HCT116 (cell line): ENCODE data around the gene UACA. TPM values are rescaled to one million over a fixed set of nuclear protein-coding genes. Genes with fewer than 3 reads are reported as not detected.

Experiments used
- ATAC-seq: fragments of 200-7000 bp; cut with Tn5 transposase; 2 replicates; pipeline ENCODE4 v1.9.1; 2020; ENCODE audit warnings: mild to moderate bottlenecking, moderate library complexity
- BruUV-seq: library from RNA; stranded (reverse); fragments of 400-500 nt; replicated peaks from 2 replicates; lab custom pipeline; 2021; lab: Mats Ljungman, UMichigan
- CTCF ChIA-PET: fragments of 300-600 bp; sonication (Branson Sonifier 250); formaldehyde crosslinking; loops from one replicate; lab custom pipeline; 2021; ENCODE audit warnings: antibody characterized with exemption; lab: Charles Lee
- POLR2A ChIA-PET: fragments of 300-600, 350-600 bp; sonication (Branson Sonifier 250); formaldehyde crosslinking; loops from one replicate; lab custom pipeline; 2021; ENCODE audit warnings: antibody characterized with exemption; lab: Charles Lee
- RAD21 ChIA-PET, 2 experiments: fragments of 300-600 bp; sonication (Branson Sonifier 250); formaldehyde crosslinking; loops; one replicate each; lab custom pipeline; 2023; ENCODE audit warnings: low total read pairs in 2 of 2; ENCODE audit not compliant: uncharacterized antibody in 2 of 2, unreplicated experiment in 2 of 2, low non-redundant PET in 1 of 2; lab: Charles Lee
- DNase-seq: peaks from one replicate; pipeline ENCODE4 v3.0.0-alpha.2; 2010; ENCODE audit warnings: low read depth, low spot score
- H2AFZ ChIP-seq: fragments of 200-600 bp; shearing (Covaris generic), sonication (generic); 2 replicates; pipeline ENCODE4 v1.6.1; 2017; ENCODE audit warnings: low read depth, mixed run types, mixed read lengths, antibody characterized with exemption, low read length; ENCODE audit not compliant: poor library complexity, severe bottlenecking
- H3K27ac ChIP-seq: 2 replicates; pipeline ENCODE4 v1.5.1; 2012; ENCODE audit warnings: low read depth, low read length
- H3K27me3 ChIP-seq: fragments of 200-600 bp; sonication (generic); 2 replicates; pipeline ENCODE4 v1.6.1; 2016; ENCODE audit warnings: mixed run types, low read length, mixed read lengths; ENCODE audit not compliant: insufficient read depth
- H3K36me3 ChIP-seq, 2 experiments: fragments of 200-500 bp in 1 of 2; fragments of 200-600 bp in 1 of 2; sonication (Bioruptor generic) in 1 of 2; sonication (generic) in 1 of 2; 2 replicates each; pipeline versions ENCODE4 v1.5.1 to v1.6.1; 2014 to 2016; ENCODE audit warnings: low read length in 2 of 2, inconsistent platforms in 1 of 2, mixed read lengths in 1 of 2, mixed run types in 1 of 2; ENCODE audit not compliant: insufficient read depth in 2 of 2, control insufficient read depth in 1 of 2
- H3K4me1 ChIP-seq, 2 experiments: fragments of 200-600 bp in 1 of 2; sonication (generic) in 1 of 2; 2 replicates each; pipeline versions ENCODE4 v1.5.1 to v1.6.1; 2012 to 2017; ENCODE audit warnings: low read length in 2 of 2, inconsistent platforms in 1 of 2, mild to moderate bottlenecking in 1 of 2, mixed read lengths in 1 of 2, mixed run types in 1 of 2, moderate library complexity in 1 of 2; ENCODE audit not compliant: insufficient read depth in 2 of 2, control insufficient read depth in 1 of 2
- H3K4me2 ChIP-seq: fragments of 200-600 bp; sonication (generic); 2 replicates; pipeline ENCODE4 v1.6.1; 2017; ENCODE audit warnings: mixed run types, low read length, mixed read lengths
- H3K4me3 ChIP-seq, 2 experiments: fragments of 200-600 bp in 1 of 2; sonication (generic) in 1 of 2; replicated peaks in 1 of 2; 2 replicates each; pipeline ENCODE4 v1.5.1; 2011 to 2016; ENCODE audit warnings: low read length in 2 of 2, control low read depth in 1 of 2, low read depth in 1 of 2, mild to moderate bottlenecking in 1 of 2, mixed read lengths in 1 of 2, mixed run types in 1 of 2
- H3K79me2 ChIP-seq: fragments of 200-600 bp; sonication (generic); 2 replicates; pipeline ENCODE4 v1.6.1; 2017; ENCODE audit warnings: mild to moderate bottlenecking, mixed run types, low read length, moderate library complexity, mixed read lengths; ENCODE audit not compliant: insufficient read depth
- H3K9ac ChIP-seq: fragments of 200-600 bp; sonication (generic); 2 replicates; pipeline ENCODE4 v1.6.1; 2016; ENCODE audit warnings: low read length, mixed read lengths
- H3K9me2 ChIP-seq: fragments of 200-600 bp; sonication (generic), shearing (Covaris generic); 2 replicates; pipeline ENCODE4 v1.6.1; 2017; ENCODE audit warnings: mixed run types, mild to moderate bottlenecking, moderate library complexity; ENCODE audit not compliant: insufficient read depth
- H3K9me3 ChIP-seq, 2 experiments: fragments of 200-500 bp in 1 of 2; fragments of 200-600 bp in 1 of 2; sonication (Bioruptor generic) in 1 of 2; sonication (generic) in 1 of 2; 2 replicates each; pipeline ENCODE4 v1.6.1; 2014 to 2017; ENCODE audit warnings: low read length in 2 of 2, mixed read lengths in 2 of 2, inconsistent platforms in 1 of 2, low read depth in 1 of 2, mild to moderate bottlenecking in 1 of 2, mixed run types in 1 of 2, moderate library complexity in 1 of 2; ENCODE audit not compliant: control insufficient read depth in 1 of 2, insufficient read depth in 1 of 2
- H4K20me1 ChIP-seq: fragments of 200-600 bp; sonication (generic), shearing (Covaris generic); 2 replicates; pipeline ENCODE4 v1.6.1; 2017; ENCODE audit warnings: mixed run types, mild to moderate bottlenecking, moderate library complexity; ENCODE audit not compliant: insufficient read depth
- CBX3 ChIP-seq: IDR thresholded peaks from 2 replicates; pipeline ENCODE4 v1.6.1; 2012; ENCODE audit warnings: low read depth
- CEBPB ChIP-seq: IDR thresholded peaks from 2 replicates; pipeline ENCODE4 v1.6.1; 2012; ENCODE audit warnings: low read depth
- EGR1 ChIP-seq: IDR thresholded peaks from 2 replicates; pipeline ENCODE4 v1.6.1; 2012; ENCODE audit warnings: low read depth
- ELF1 ChIP-seq: IDR thresholded peaks from 2 replicates; pipeline ENCODE4 v1.6.1; 2012; ENCODE audit warnings: low read depth, borderline replicate concordance
- EZH2 ChIP-seq: fragments of 200-600 bp; sonication (generic); IDR thresholded peaks from 2 replicates; pipeline ENCODE4 v1.6.1; 2017; ENCODE audit warnings: antibody characterized with exemption, mixed run types
- FOSL1 ChIP-seq: IDR thresholded peaks from 2 replicates; pipeline ENCODE4 v1.6.1; 2012; ENCODE audit warnings: low read depth
- MAX ChIP-seq: IDR thresholded peaks from 2 replicates; pipeline ENCODE4 v1.6.1; 2012
- POLR2A ChIP-seq: IDR thresholded peaks from 2 replicates; pipeline ENCODE4 v1.7.0; 2011; ENCODE audit warnings: borderline replicate concordance; ENCODE audit not compliant: insufficient read depth, insufficient read length; ENCODE audit errors: extremely low read depth
- POLR2AphosphoS5 ChIP-seq: IDR thresholded peaks from 2 replicates; pipeline ENCODE4 v1.6.1; 2011; ENCODE audit warnings: mild to moderate bottlenecking, low read depth, low read length, moderate library complexity
- RAD21 ChIP-seq: IDR thresholded peaks from 2 replicates; pipeline ENCODE4 v1.6.1; 2012; ENCODE audit warnings: low read depth, mild to moderate bottlenecking
- REST ChIP-seq: IDR thresholded peaks from 2 replicates; pipeline ENCODE4 v1.6.1; 2012; ENCODE audit warnings: low read depth
- SIN3A ChIP-seq: IDR thresholded peaks from 2 replicates; pipeline ENCODE4 v1.6.1; 2012; ENCODE audit warnings: low read depth
- SP1 ChIP-seq: IDR thresholded peaks from 2 replicates; pipeline ENCODE4 v1.6.1; 2012; ENCODE audit warnings: low read depth
- SRF ChIP-seq: IDR thresholded peaks from 2 replicates; pipeline ENCODE4 v1.6.1; 2012; ENCODE audit warnings: low read depth
- TCF7L2 ChIP-seq: IDR thresholded peaks from 2 replicates; pipeline ENCODE4 v1.7.0; 2011; ENCODE audit warnings: borderline replicate concordance, inconsistent platforms; ENCODE audit not compliant: insufficient read depth, insufficient read length; ENCODE audit errors: extremely low read depth
- YY1 ChIP-seq: IDR thresholded peaks from 2 replicates; pipeline ENCODE4 v1.6.1; 2011; ENCODE audit warnings: low read length, low read depth, moderate library complexity, mild to moderate bottlenecking; ENCODE audit not compliant: insufficient replicate concordance; ENCODE audit errors: extremely low read depth
- ZFX ChIP-seq: fragments of 450-650 bp; IDR thresholded peaks from 2 replicates; pipeline ENCODE4 v1.6.1; 2017
- intact Hi-C: fragments of 100-400 bp; cut with micrococcal nuclease; formaldehyde crosslinking; loops from 2 replicates; pipeline ENCODE4 v1.10.0; 2022
- total RNA-seq: library from RNA; stranded (reverse); gene quantifications from one replicate; pipeline ENCODE4 v1.2.1, GENCODE V29; 2021; ENCODE audit not compliant: unreplicated experiment
- TF ChIP-seq, protein P1 (sequence below): IDR thresholded peaks from 2 replicates; pipeline ENCODE4 v1.6.1; 2012

The UACA gene
- total RNA-seq, 1 experiment from 2014 or later = 47.4 TPM

DNA sequence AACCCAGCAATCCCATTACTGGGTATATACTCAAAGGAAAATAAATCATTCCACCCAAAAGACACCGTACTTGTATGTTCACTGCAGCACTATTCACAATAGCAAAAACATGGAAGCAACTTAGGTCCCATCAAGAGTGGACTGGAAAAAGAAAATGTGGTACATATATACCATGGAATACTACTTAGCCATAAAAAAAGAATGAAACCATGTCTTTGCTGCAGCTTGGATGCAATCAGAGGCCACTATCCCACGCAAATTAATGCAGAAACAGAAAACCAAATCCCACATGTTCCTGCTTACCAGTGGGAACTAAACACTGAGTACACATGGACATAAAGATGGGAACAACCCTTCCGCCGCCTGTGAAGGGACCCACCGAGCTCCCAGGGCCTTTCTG is 34.2 kb downstream of the UACA start:
- Histone ChIP-seq H3K4me2 (no peak overlapping the region), H3K9me3 (no peaks in the 10 kb centered on the region), H3K9me2 (no peaks in the 10 kb centered on the region), H3K79me2 (peaks cover 12% of the 10 kb centered on the region; the same call in 1 of the 2 replicates), H2AFZ (no peak overlapping the region), H3K4me1 (no peaks in the 10 kb centered on the region), H3K27me3 (no peaks in the 10 kb centered on the region), H4K20me1 (no peaks in the 10 kb centered on the region), H3K9ac (no peak overlapping the region), H3K36me3 (no peaks in the 10 kb centered on the region), H3K27ac (no peak overlapping the region), H3K4me3 (no peak overlapping the region)
- intact Hi-C loops = loop anchor here (10.0 kb wide), 1 partner anchor 164 kb away; no protein-coding TSS in a partner anchor
- ChIA-PET POLR2A (no interaction called here), RAD21 (no interaction called here), CTCF (no interaction called here)
- DNase-seq (no peak), ATAC-seq (no peak)
- BruUV-seq = no TSS peak
- TF ChIP-seq EZH2 = no peak

GRCh38 chr15:70726753-70727152 is 36.6 kb downstream of the UACA start:
- Histone ChIP-seq H3K9ac (no peak overlapping the region), H3K4me3 (no peak overlapping the region), H2AFZ (no peak overlapping the region), H3K79me2 (peaks cover 12% of the 10 kb centered on the region; the same call in 1 of the 2 replicates), H3K4me1 (no peaks in the 10 kb centered on the region), H3K27me3 (no peaks in the 10 kb centered on the region), H3K9me2 (no peaks in the 10 kb centered on the region), H3K36me3 (no peaks in the 10 kb centered on the region), H3K4me2 (no peak overlapping the region), H4K20me1 (no peaks in the 10 kb centered on the region), H3K9me3 (no peaks in the 10 kb centered on the region), H3K27ac (no peak overlapping the region)
- ChIA-PET RAD21 (no interaction called here), CTCF (interaction anchor here (0.8 to 1.3 kb wide), 6 partner anchors 10 to 1248 kb away, joined by 3 to 4 read pairs (median 4); no protein-coding TSS in a partner anchor), POLR2A (no interaction called here)
- ATAC-seq (no peak), DNase-seq (no peak)
- no peak for TF ChIP-seq RAD21
- TF ChIP-seq POLR2AphosphoS5 = no peak
- TF ChIP-seq EZH2 = no peak
- TF ChIP-seq YY1 = no peak
- TF ChIP-seq EGR1 = no peak
- TF ChIP-seq ELF1 = no peak
- TF ChIP-seq POLR2A = no peak
- TF ChIP-seq, protein P1, sequence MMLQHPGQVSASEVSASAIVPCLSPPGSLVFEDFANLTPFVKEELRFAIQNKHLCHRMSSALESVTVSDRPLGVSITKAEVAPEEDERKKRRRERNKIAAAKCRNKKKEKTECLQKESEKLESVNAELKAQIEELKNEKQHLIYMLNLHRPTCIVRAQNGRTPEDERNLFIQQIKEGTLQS = no peak
- no peak for TF ChIP-seq REST
- TF ChIP-seq ZFX = no peak
- no peak for TF ChIP-seq FOSL1
- no peak for TF ChIP-seq CBX3
- no peak for TF ChIP-seq SP1
- TF ChIP-seq SRF = no peak
- TF ChIP-seq CEBPB = no peak
- TF ChIP-seq TCF7L2 = no peak
- TF ChIP-seq MAX = no peak
- no peak for TF ChIP-seq SIN3A
- no TSS peak for BruUV-seq
- intact Hi-C loops = loop anchor here (10.0 kb wide), 1 partner anchor 162 kb away; no protein-coding TSS in a partner anchor
